Activated CD4-positive, CD25-positive, alpha-beta regulatory T cell treated with anti-CD3 and anti-CD28 coated beads, Interleukin-2, amount 50 U/mL, for 72 hours (primary cell): ENCODE measurements around the gene HYCC1.

Source experiments
- DNase-seq: peaks from one replicate; pipeline ENCODE4 v3.0.0; 2021

Gene HYCC1

DNA sequence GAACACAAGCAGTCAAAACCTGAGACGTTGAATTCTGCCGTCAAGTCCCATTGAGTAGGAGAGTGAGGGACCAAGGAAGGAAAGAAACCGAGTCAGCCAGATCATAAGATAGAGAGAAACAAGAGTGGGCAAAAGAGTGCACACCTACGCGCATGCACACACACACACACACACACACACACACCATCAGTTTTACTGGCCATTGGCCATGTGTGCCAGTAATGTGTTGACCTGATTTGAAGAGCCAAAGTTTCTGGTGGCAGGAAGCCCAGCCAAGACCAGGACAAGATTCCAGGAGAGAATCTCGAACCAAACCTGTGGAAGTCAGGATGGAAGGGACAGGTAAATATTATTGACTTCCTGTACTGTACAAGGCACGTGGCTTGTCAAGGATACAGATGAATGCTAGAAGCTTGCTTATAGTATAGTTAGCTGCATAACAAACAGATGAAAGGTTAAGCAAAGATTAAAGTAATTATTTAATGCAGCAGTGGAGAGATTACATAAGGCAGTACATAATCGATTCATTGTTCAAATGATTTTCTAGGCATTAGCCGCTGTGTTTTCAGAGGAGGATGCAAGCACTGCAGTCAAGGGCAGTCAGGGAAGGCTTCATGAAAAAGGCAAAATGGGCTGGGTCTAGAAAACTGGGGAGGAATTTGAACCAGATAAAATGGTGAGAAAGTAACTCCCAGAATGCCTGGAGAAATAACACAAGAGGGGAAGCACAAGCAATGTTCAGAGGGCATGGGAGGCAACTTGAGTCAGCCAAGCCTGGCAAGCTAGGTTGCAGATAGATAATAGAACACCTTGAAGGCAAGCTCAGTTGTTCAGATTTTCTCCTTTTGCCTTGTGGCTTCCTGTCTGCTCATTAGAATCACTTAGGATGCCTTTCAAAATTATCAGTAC is 2.7 kb upstream of the HYCC1 start:
- DNase-seq: no peak

DNA sequence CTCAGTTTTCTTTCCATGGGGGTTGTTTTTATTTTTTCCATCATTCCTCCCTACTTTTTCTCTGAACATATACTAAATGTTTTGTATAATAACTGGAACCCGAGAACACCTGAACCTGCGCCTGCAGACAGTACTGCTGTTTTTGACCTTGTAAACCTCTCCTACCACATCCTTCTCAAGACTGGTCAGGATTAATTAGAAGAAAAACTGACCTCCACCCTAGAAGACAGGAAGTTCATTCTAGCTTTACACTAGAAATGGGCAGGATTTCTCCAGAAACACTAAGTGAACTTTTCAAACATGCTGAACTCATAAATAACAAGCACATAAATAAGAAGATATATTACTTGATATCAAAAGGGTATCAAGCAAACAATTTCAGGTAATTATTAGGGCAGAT is 751 bp upstream of the HYCC1 start:
- DNase-seq: no peak

DNA sequence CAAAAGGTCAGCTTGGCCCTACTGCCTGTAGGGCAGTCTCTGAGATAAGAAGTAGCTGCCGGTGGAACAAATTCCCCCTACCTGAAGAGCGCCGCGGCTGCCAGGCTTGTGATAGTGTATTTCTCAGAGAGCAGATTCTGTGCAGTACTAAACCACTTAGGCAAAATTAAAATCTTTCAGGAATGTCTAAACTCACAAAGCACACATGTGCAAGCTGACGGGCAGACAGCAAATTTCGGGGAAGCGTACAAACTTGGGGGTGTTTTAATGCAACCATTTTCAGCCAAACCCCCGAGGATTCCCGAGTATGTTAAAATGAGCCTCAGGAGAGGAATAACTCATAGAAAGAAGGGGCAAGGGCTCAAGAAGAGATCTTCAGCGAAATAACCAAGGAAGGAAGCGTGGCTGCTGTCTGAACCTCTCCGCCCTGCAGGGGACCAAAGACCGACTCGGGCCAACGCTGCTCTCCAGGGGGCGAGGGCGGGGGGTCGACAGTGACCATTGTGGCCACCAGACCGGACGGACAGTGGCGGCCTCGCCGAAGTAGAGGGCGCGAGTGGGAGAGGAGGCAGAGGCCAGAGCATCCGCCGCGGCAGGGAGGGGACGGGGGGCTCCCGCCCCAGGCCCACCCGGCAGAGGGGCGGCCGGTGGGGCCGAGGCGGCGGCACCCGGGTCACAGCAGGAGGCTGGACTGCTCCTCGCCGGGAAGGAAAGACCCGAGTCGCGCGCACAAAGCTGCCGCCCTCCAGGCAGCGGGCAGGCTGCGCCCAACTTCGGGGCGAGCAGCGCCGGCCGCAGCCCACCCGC is 819 bp downstream of the HYCC1 start:
- peak; percentile 40 for DNase-seq

DNA sequence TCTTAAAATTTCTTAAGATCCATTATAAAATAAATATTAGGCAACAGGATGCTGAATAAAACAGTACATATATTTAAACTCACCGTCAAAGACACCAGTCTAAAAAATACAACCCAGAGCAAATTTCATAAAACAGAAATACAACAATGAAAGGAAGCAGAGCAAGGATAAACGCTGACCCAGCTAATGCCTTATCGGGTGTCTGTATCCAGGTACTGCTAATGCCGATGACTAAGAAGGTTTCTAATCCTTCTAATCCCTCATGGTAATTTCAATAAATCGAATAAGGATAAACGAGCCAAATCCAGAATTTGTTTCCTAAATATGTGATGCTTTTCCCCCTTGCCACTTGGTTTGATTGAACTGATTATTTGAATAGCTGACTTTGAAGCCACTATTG is 1.7 kb downstream of the HYCC1 start:
- no peak for DNase-seq

DNA sequence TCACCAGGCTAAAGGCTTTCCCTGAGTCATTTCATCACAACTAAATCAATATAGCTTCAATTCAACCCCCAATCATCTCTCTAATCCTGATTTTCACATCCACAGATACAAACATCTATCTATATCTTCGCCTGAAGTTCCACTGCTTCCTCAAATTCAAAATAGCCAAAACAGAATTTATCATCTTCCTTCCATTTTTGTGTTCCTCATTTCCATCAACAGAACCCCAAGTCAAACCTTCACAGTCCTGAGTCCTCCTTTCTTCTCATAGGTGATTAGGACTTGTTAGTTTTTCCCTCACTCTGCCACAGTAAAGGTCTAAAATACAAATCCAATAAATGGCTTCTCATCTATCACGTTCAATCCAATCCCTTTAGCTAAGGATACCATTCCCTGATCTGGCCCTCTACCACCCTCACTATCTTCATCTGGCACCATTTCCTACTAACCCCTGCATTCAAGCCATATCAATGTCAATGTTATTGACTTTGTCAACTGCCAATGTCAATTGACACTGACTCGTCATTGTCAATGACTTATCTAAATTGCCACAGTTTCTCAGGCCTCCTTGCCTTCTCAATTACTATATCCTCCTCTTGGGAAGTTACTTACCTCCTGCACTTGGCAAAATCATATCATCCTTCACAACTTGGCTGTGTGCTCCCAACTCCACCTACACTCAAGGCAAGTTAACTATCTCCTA is 2.6 kb downstream of the HYCC1 start:
- DNase-seq: no peak

DNA sequence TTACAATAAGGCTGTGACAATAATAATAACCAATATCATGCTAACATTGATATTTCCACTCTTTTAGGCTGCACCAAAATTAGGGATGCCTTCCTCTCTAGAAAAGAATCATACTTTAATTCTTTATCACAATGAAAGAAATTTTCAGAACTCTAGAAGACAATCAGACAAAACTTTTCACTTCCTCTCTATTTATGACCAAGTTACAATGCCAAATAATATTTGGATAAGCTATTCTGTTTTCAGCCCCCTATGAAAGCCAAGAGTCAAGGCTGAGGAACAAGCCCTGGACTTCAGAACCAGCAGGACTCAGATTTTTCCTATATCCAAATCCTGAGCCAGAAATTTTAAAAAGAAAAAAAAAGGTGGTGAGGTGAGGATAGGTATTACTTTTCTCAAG is 4.6 kb downstream of the HYCC1 start:
- DNase-seq: no peak

DNA sequence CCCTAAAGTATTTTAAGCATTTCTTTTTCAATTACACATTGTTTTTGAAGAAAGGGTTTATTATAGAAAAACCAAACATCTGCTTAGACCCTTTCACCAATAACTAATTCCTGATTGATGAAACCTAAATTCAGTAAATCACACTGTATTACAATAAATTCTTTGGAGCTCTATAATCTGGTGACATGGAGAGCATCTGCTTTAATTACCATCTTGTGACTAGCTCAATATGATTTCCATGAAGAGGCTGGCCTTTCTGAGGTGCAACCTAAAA is 9.7 kb downstream of the HYCC1 start:
- no peak for DNase-seq

DNA sequence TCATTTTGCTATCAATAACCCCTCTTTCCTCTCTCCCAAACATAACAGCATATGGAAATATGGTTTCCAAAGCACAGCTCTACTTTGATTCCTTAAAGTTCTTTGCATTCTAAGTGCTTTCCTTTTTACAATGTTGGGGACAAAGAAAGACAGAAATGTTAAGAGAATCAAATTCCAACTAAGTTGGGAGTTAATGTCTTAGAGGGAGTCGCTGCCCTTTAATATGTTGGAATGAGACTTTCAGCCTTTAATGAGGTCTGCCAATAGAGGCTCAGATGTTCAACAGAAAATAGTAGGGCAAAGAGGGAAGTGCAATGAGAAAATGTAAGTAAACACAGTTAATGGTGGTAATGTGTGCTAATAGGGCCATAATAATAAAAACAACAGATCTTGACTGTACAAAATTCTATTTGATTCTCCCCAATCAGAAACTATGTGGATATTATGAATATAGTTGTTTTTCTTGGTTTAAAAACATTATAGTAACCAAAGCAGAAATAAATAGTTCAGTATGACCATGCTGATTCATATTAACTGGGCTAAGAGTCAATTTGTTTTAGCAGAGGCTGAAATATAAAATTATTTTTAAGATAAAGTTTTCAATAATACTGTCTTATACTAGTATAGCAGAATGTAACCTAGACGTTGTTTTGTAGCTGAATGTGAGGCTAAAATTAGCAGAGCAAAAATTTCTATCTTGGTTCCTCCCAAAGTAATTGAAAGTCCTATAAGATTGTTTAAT is 10.3 kb downstream of the HYCC1 start:
- no peak for DNase-seq

DNA sequence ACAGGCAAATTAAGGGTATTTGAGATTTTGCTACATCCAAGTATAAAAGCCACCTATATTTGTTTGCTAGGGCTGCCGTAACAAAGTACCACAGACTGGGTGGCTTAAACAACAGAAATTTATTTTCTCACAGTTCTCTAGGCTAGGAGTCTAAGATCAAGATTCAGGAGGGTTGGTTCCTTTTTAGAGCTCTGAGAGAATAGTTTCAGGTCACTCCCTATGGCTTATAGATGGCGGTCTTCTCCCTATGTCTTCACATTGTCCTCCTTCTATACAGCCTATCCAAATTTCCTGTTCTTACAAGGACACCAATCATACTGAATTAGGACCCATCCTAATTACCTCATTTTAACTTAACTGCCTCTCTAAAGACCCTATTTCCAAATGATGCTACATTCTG is 11.2 kb downstream of the HYCC1 start:
- no peak for DNase-seq

DNA sequence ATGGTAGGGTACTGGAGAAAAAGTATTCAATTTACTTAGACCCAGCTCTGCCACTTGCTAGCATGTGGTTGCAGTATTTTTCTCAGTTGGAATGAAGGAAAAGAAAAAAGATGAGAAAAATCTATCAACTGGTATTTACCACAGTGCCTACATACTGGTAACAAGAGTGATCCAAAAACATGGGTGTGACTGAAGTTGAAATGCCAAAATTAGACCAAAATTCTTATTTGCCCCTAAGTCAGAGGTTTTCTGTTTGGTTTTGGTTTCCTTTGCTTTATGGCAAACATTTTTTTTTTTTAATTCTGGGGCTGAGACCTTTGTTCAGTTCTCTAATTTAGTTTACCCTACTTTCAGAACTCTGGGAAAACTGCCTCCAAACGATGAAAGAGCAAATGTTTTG is 12.3 kb downstream of the HYCC1 start:
- DNase-seq: no peak

DNA sequence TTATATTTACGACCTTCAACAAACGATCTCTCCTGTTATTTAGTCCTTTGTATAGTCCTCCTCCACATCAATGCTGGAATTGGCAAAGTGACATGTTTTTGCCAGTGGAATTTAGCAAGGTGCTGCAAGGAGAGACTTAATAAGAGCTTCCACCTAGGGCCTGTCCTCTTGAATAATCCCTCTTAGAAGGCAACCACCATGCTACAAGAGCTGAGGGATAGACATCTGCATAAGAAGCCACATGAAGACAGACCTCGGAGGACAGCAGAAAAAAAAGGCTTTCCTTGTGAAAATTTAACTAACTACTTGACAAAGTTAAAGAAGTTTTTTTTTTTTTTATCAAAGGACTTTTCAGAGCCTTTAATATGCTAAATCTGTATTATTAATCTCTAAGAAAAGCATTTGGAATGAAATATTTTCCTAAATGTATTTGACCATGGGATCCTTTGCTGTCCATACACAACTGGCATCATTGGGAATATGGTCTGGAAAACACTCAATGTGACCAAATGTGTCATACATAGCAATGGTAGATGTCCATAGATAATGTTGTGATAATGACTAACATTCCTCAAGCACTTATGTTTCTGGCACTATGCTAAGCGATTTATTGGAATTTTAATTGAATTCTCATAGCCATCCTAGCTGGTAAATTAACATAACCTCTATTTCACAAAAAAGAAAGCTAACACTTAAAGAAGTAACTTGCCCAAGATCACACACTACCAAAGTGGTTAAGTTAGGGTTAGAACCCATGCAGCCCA is 13.2 kb downstream of the HYCC1 start:
- no peak for DNase-seq

DNA sequence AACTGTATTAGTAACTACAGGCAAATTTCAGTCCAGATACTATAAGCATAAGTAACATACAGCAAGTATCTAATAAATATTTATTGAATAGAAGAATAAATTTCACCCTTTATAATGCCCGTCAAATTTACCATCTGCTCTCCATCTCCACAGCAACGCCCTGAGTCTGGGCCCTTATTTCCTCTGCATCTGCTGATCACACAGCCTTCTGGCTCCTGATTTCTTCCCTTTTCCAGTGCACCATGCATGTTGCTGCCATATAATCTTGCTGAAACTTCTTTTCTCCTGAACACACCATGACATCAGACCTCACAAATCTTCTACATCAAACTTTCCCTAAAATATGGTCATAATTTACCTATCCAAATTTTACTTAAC is 15.4 kb downstream of the HYCC1 start:
- no peak for DNase-seq

DNA sequence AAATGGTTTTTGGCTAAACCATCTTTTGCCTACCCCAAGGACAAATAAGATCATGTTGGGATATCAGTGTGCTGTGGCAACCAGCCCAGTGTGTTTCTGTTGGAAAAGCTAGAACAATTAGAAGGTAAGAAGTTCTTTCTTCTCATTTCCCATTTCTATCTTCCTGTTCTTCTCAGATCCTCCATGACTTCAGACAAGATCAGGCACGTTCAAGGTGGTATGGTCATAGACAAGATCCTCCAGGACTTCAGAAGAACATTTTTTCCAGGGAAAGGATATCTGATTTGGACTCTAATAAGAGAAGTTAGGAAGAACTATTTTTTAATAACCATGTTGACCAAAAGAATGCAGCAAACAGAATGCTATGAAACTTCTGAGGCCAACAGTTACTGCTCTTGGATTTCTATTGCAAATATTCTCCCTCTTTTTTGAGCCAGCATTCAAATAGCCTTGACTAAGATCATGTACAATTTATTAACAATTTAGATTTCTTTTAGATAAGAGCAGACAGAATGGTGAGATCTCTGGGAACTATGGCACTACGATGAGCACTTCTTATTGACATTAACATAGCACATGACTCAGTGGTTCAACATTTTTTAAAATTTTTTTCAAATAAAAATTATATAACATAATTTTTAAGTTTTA is 15.9 kb downstream of the HYCC1 start:
- DNase-seq: no peak

DNA sequence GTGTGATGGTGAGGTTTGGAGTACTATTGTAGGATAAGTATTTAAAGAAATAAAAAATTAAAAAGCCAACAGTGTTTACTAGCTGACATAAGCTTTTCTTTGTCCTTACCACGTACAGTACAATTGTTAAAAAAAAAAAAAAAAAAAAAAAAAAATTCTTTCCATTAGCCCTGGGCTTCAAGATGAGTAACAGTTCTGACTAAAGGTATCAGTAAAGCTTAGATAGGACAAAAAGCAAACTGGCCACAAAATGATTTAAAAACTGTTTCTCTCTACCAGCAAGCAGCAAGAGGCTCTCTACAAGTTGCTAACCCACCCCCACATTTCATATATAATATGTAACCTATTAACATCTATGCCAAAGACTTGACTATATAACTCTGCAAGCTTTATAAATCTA is 17.5 kb downstream of the HYCC1 start:
- DNase-seq: no peak

DNA sequence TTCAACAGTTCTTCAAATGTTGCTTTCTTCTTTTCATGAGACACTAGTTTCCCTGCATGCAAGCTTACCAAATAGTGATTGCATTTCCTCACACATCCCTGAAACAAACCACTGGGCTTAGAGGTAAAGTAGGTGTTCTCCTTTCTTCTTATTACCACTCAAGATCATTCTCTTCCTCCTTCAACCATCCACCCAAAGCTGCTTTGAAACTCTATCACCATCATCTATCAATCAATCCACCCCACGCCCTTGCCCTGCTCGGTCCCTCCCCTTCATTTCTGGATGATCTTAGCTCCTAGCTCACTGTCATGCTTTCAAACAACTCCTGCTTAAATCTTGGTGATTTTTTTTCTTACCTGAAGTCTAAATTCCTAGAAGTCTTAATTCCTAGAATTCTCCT is 18.9 kb downstream of the HYCC1 start:
- no peak for DNase-seq

DNA sequence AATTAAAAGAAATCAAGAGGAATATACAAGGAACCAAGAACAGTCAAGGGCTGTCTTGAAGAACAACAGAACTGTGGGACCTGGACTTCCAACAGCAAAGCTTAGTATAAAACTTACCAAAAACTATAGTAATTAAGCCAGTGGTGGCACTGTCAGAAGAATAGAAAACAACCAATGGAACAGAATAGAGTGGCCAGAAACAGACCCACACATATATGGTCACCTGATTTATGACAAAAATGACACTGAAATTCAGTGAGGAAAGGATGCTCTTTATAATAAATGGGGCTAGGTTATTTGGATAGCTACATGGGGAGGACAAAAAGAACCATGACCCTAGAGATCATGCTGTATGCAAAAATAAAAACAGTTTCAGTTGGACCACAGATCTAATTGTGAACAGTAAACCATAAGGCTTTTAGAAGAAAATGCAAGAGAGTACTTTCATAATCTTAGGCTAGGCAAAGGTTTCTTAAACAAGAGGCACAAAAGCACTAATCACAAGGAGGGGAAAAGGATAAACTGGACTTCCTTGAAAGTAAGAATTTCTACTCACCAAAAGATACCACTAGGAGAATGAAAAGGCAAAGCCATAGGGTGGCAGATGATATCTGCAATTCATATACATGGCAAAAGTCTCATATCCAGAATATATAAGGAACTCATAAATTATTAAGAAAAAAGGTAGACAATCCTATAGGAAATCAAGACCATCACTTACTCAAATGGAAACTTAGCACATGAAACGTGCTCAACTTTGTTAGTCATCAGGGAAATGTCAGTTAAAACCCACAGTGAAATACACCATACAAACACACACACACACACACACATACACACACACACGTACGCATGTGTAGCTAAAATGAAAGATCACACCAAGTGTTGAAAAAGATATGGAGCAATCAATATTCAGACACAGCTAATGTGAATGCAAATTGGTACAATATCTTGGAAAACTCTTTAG is 20.8 kb downstream of the HYCC1 start:
- no peak for DNase-seq

DNA sequence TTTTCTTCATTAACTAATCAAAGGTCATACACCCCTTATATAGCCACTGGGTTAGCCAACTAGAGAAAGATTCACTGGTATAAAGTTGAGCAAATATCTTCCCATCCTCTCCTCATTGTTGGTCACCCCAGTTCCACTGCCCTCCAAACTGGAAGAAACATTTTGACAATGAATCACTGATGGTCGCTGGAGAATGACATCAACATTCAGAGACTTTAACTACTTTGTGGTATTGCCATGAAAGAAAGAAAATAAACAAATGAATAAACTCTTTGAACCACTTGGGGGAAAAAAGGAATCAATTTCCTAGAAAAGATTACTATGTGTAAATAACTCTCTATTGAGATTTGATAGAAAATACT is 23.4 kb downstream of the HYCC1 start:
- no peak for DNase-seq

DNA sequence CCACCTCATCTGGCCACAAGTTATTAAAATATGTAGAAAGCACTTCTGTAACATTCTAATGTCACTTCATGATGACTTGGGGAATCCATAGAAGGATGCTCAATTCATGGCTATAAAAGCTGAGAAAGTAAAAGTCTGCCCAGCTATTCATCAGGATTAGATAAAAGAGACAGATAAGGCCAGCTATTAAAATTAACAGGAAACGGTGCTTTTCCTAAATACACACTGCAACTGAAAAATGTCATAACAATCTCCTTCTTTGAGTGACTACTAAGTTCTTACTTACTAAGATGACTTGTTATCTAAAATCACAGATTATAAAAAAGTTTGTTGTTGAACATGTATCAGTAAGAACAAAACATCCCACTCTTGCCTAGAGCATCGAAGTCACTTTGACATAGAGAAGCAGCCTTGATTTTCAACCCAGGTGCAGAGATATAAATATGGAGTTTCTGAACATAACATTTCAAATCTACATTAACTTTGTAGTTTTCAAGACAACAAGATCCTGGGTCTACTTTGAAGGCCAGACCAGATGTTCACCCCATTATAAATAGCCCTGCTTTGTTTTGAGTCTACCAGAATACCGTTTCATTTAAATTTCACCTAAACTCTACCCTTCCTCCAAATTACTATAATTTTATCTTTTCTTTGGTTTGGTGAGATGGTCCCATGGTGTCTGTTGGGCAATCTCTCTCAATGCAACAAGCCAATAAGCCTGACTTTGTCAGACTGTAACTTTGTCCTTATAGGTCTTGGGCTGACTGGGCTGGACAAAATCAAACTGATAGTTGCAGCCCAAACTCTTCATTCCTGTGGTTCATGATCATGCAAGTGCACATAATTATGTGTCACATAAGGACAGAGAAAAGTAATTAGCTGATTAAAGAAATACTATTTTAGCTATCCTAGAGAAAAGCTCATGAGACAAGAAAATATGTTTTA is 24.0 kb downstream of the HYCC1 start:
- DNase-seq: no peak

DNA sequence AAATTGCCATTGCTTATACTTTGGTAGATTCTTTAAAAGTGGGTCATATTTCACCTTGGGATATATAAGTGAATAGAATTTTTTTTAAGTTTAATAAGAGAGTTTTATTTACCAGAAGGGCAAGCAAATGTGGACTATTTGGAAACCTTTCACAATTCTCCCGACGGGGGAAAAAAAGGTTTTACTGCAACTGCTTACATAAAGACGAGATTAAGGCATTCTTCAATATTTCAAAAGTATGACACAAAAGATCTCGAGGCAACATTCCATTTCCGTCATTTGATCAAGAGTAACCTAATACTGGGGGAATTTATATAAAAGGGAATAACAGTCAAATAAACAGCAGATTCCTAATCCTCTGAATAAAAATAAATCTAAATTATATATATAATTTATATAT is 28.5 kb downstream of the HYCC1 start:
- no peak for DNase-seq
